Gastroesophageal sphincter (tissue), 4 donors: ENCODE results near the gene CNTNAP2. TPM values are rescaled to one million over a fixed set of nuclear protein-coding genes. Genes with fewer than 3 reads are reported as not detected.

Source experiments
- ATAC-seq: fragments of 150-250 bp; one replicate; pipeline ENCODE4 v1.9.1; 2016; ENCODE audit warnings: mild to moderate bottlenecking, moderate library complexity
- H3K27ac ChIP-seq, 4 donors: fragments of 200-600 bp; sonication (generic) in 3 of 4; 1 replicate in 3 of 4; 2 replicates in 1 of 4; pipeline ENCODE4 v1.5.1; 2016 to 2019
- H3K27me3 ChIP-seq: fragments of 200-600 bp; sonication (generic); one replicate; pipeline ENCODE4 v1.5.1; 2019
- H3K36me3 ChIP-seq, 2 donors: fragments of 200-600 bp; sonication (generic); one replicate each; pipeline ENCODE4 v1.5.1; 2019; ENCODE audit warnings: control low read depth in 1 of 2
- H3K4me1 ChIP-seq, 3 donors: fragments of 200-600 bp; sonication (generic); 1 replicate in 2 of 3; 2 replicates in 1 of 3; pipeline ENCODE4 v1.5.1; 2016 to 2019; ENCODE audit warnings: control low read depth in 2 of 3
- H3K4me3 ChIP-seq, 2 donors: fragments of 200-600 bp; sonication (generic); one replicate each; pipeline ENCODE4 v1.5.1; 2019; ENCODE audit warnings: mild to moderate bottlenecking in 1 of 2, moderate library complexity in 1 of 2
- H3K9me3 ChIP-seq, 3 donors: fragments of 200-600 bp; sonication (generic); one replicate each; pipeline ENCODE4 v1.5.1; 2017 to 2019; ENCODE audit warnings: control low read depth in 2 of 3
- CTCF ChIP-seq, 4 experiments: fragments of 200-600 bp in 2 of 4; fragments of 450-650 bp in 2 of 4; sonication (generic) in 1 of 4; IDR thresholded peaks; one replicate each; pipeline ENCODE4 v1.5.1; 2017 to 2019; ENCODE audit warnings: antibody characterized with exemption in 4 of 4, mild to moderate bottlenecking in 2 of 4, moderate library complexity in 2 of 4
- EP300 ChIP-seq: sonication (generic); formaldehyde crosslinking; IDR thresholded peaks from one replicate; pipeline ENCODE4 v1.6.1; 2017; ENCODE audit warnings: antibody characterized with exemption, mild to moderate bottlenecking
- POLR2A ChIP-seq, 2 donors: fragments of 450-650 bp; IDR thresholded peaks; one replicate each; pipeline ENCODE4 v1.6.1; 2017; ENCODE audit warnings: antibody characterized with exemption in 2 of 2, mild to moderate bottlenecking in 2 of 2, moderate library complexity in 1 of 2
- POLR2AphosphoS5 ChIP-seq: sonication (generic); formaldehyde crosslinking; IDR thresholded peaks from one replicate; pipeline ENCODE4 v1.6.1; 2017; ENCODE audit warnings: antibody characterized with exemption
- WGBS, 2 donors: methylation state at CpG; one replicate each; pipeline ENCODE4 v1.1.5; 2018; ENCODE audit warnings: low coverage in 1 of 2; 5-methylcytosine and 5-hydroxymethylcytosine counted together
- total RNA-seq, 4 donors: library from RNA; depleted of rRNA; stranded (reverse); fragments of >200 nt; gene quantifications; one replicate each; pipeline ENCODE4 v1.1.0, GENCODE V29; 2016

CNTNAP2 gene
- total RNA-seq, 4 donors from 2014 or later: 1.5 to 8.9 (median 3.2) TPM

DNA sequence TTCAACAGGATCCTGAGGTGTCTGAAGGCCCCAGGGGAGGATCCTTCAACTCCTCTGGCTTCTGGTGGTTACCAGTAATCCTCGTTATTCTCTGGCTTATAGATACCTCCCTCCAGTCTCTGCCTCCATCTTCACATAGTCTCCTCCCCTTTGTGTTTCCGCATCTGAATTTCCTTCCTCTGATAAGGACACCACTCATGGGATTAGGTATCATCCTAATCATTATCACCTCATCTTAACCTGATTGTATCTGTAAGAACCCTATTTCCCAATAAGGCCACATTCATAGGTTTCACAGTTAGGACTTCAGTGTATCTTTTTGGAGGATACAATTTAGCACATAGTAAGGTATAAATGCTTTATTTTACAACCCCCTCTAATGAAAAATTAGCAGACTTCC is 1189.2 kb downstream of the CNTNAP2 start:
- Histone ChIP-seq H3K9me3 (no peaks in the 10 kb centered on the region), H3K36me3 (no peaks in the 10 kb centered on the region), H3K4me1 (no peaks in the 10 kb centered on the region), H3K27ac (no peak overlapping the region), H3K4me3 (no peak overlapping the region), H3K27me3 (no peaks in the 10 kb centered on the region)
- ATAC-seq: no peak
- WGBS, 2 donors: 80 to 88% methylated on average over 2 of the region's 2 CpGs
- no peak for TF ChIP-seq CTCF (IDR thresholded peaks at IDR 0.05)

DNA sequence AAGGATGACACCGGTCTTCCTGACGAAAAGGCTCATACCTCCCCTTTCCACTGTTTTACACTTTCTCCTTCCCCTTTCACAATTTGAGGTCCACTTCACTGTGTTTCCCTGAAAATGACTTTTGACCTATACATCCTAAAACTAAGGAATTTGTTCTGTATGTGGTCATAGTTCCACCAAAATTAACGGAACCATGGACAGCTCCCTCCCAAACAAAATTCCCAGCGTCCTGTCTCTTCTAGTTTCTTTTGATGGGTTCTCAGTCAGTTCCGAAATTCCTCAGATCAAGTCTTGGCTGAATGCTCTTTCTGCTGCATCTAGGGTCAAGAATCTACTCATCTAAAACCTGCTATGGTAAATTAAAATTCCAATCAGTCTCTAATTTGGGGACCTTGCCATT is 1191.9 kb downstream of the CNTNAP2 start:
- no peak overlapping the region for H3K4me3 ChIP-seq
- H3K27ac ChIP-seq: no peak overlapping the region
- TF ChIP-seq CTCF (IDR thresholded peaks at IDR 0.05) (no peak), POLR2A (IDR thresholded peaks at IDR 0.05) (no peak), POLR2AphosphoS5 (no peak), EP300 (no peak)
- 40 to 56% methylated on average over 4 to 5 of the region's 5 CpGs for WGBS, 2 donors
- no peaks in the 10 kb centered on the region for H3K27me3 ChIP-seq
- no peaks in the 10 kb centered on the region for H3K36me3 ChIP-seq
- no peaks in the 10 kb centered on the region for H3K4me1 ChIP-seq
- no peak for ATAC-seq
- no peaks in the 10 kb centered on the region for H3K9me3 ChIP-seq

- ATAC-seq: no peak
- H3K27ac ChIP-seq: no peak overlapping the region
- H3K27me3 ChIP-seq: no peaks in the 10 kb centered on the region
- WGBS, 2 donors: 57% methylated on average over 1 of the region's 1 CpG; no CpG with 5 or more reads in 1 of the 2 donors
- H3K9me3 ChIP-seq: no peaks in the 10 kb centered on the region
- no peak for TF ChIP-seq CTCF (IDR thresholded peaks at IDR 0.05)
- H3K4me3 ChIP-seq: no peak overlapping the region
- H3K4me1 ChIP-seq: no peaks in the 10 kb centered on the region
- no peaks in the 10 kb centered on the region for H3K36me3 ChIP-seq
These were observed 1194.7 kb downstream of the CNTNAP2 start for GRCh38 chr7:147311336-147311735.

GRCh38 chr7:147321504-147321903 is 1204.9 kb downstream of the CNTNAP2 start:
- 86 to 100% methylated on average over 1 to 2 of the region's 2 CpGs for WGBS, 2 donors
- H3K27me3 ChIP-seq: no peaks in the 10 kb centered on the region
- no peak overlapping the region for H3K27ac ChIP-seq
- no peak for TF ChIP-seq CTCF (IDR thresholded peaks at IDR 0.05)
- TF ChIP-seq POLR2A (IDR thresholded peaks at IDR 0.05): no peak
- TF ChIP-seq EP300: no peak
- no peak for TF ChIP-seq POLR2AphosphoS5
- H3K4me1 ChIP-seq: no peaks in the 10 kb centered on the region
- no peak for ATAC-seq
- no peaks in the 10 kb centered on the region for H3K36me3 ChIP-seq
- no peak overlapping the region for H3K4me3 ChIP-seq
- peaks cover 0 to 8% (median 0%) of the 10 kb centered on the region in 3 donors for H3K9me3 ChIP-seq

- Histone ChIP-seq H3K27ac (no peak overlapping the region), H3K9me3 (no peaks in the 10 kb centered on the region), H3K4me1 (no peaks in the 10 kb centered on the region), H3K36me3 (no peaks in the 10 kb centered on the region), H3K27me3 (no peaks in the 10 kb centered on the region), H3K4me3 (no peak overlapping the region)
- 31 to 65% methylated on average over 2 of the region's 2 CpGs for WGBS, 2 donors
- no peak for TF ChIP-seq EP300
- no peak for TF ChIP-seq POLR2AphosphoS5
- no peak for TF ChIP-seq CTCF (IDR thresholded peaks at IDR 0.05)
- TF ChIP-seq POLR2A (IDR thresholded peaks at IDR 0.05): no peak
- ATAC-seq: no peak
These were observed 1216.4 kb downstream of the CNTNAP2 start for GRCh38 chr7:147332988-147333387.
